Fibroblast of mammary gland (primary cell): ENCODE data around the gene ANKRD9.

Experiments used
- DNase-seq: peaks from one replicate; pipeline ENCODE4 v3.0.0-alpha.2; 2010; ENCODE audit warnings: low read depth
- H3K4me3 ChIP-seq: 2 replicates; pipeline ENCODE4 v1.5.1; 2011; ENCODE audit warnings: low read depth, mild to moderate bottlenecking, low read length, moderate library complexity; ENCODE audit not compliant: control insufficient read depth
- CTCF ChIP-seq: conservative IDR thresholded peaks from 2 replicates; pipeline ENCODE4 v1.5.1; 2011; ENCODE audit warnings: low read depth, low read length, inconsistent platforms; ENCODE audit not compliant: control insufficient read depth, insufficient read depth

Gene ANKRD9

GRCh38 chr14:102505000-102505619 is 4.5 kb downstream of the ANKRD9 start:
- H3K4me3 ChIP-seq, result no peak overlapping the region
- no peak for TF ChIP-seq CTCF
- DNase-seq, result no peak

- no peak for TF ChIP-seq CTCF
- DNase-seq, result no peak
- H3K4me3 ChIP-seq, result no peak overlapping the region
Measured at GRCh38 chr14:102504328-102504999, 5.1 kb downstream of the ANKRD9 start.

- DNase-seq, result no peak
- no peak overlapping the region for H3K4me3 ChIP-seq
- TF ChIP-seq CTCF, result no peak
Measured at GRCh38 chr14:102503641-102504327, 5.8 kb downstream of the ANKRD9 start.

- no peak for DNase-seq
- no peak overlapping the region for H3K4me3 ChIP-seq
- no peak for TF ChIP-seq CTCF
Measured at GRCh38 chr14:102502571-102502970, 7.0 kb downstream of the ANKRD9 start.

GRCh38 chr14:102501751-102502315 is 7.7 kb downstream of the ANKRD9 start:
- no peak for TF ChIP-seq CTCF
- DNase-seq, result no peak
- H3K4me3 ChIP-seq, result no peak overlapping the region

GRCh38 chr14:102500713-102501112 is 8.9 kb downstream of the ANKRD9 start:
- DNase-seq, result no peak
- TF ChIP-seq CTCF, result no peak
- H3K4me3 ChIP-seq, result no peak overlapping the region
